Glomerular visceral epithelial cell (primary cell): ENCODE measurements around the gene COBLL1.

Experiments used
- DNase-seq: peaks from one replicate; pipeline ENCODE4 v3.0.0-alpha.2; 2016; ENCODE audit errors: extremely low spot score

Gene COBLL1

GRCh38 chr2:164789968-164790367 lies 51.7 kb downstream of the COBLL1 start:
- no peak for DNase-seq

- no peak for DNase-seq
These were observed 54.8 kb downstream of the COBLL1 start for GRCh38 chr2:164786787-164787186.

- peak; percentile 55 for DNase-seq
These were observed 56.2 kb downstream of the COBLL1 start for GRCh38 chr2:164785457-164785856.

- DNase-seq = peak; percentile 85
These were observed 57.2 kb downstream of the COBLL1 start for GRCh38 chr2:164784376-164784775.

- peak; percentile 16 for DNase-seq
These were observed 59.3 kb downstream of the COBLL1 start for GRCh38 chr2:164782323-164782722.

- DNase-seq = no peak
These were observed 60.2 kb downstream of the COBLL1 start for GRCh38 chr2:164781394-164781793.

GRCh38 chr2:164780611-164781178 lies 60.9 kb downstream of the COBLL1 start:
- no peak for DNase-seq

GRCh38 chr2:164779383-164780057 lies 62.1 kb downstream of the COBLL1 start:
- no peak for DNase-seq

GRCh38 chr2:164778723-164779122 lies 62.9 kb downstream of the COBLL1 start:
- DNase-seq = peak; percentile 52

- DNase-seq = no peak
These were observed 63.7 kb downstream of the COBLL1 start for GRCh38 chr2:164777847-164778461.

GRCh38 chr2:164773635-164774034 lies 68.0 kb downstream of the COBLL1 start:
- no peak for DNase-seq

GRCh38 chr2:164773091-164773490 lies 68.5 kb downstream of the COBLL1 start:
- no peak for DNase-seq

- no peak for DNase-seq
These were observed 69.7 kb downstream of the COBLL1 start for GRCh38 chr2:164771897-164772296.

GRCh38 chr2:164770421-164770916 lies 71.2 kb downstream of the COBLL1 start:
- DNase-seq = no peak

- no peak for DNase-seq
These were observed 74.7 kb downstream of the COBLL1 start for GRCh38 chr2:164766954-164767320.

- no peak for DNase-seq
These were observed 75.2 kb downstream of the COBLL1 start for GRCh38 chr2:164766216-164766953.

- DNase-seq = peak; percentile 20
These were observed 76.6 kb downstream of the COBLL1 start for GRCh38 chr2:164764996-164765395.

GRCh38 chr2:164764474-164764873 lies 77.1 kb downstream of the COBLL1 start:
- no peak for DNase-seq

- DNase-seq = no peak
These were observed 78.2 kb downstream of the COBLL1 start for GRCh38 chr2:164763431-164763830.

- DNase-seq = no peak
These were observed 79.7 kb downstream of the COBLL1 start for GRCh38 chr2:164761737-164762460.

GRCh38 chr2:164761201-164761600 lies 80.4 kb downstream of the COBLL1 start:
- DNase-seq = peak; percentile 16

- DNase-seq = no peak
These were observed 81.4 kb downstream of the COBLL1 start for GRCh38 chr2:164760179-164760578.
